ENCODE measurements around the gene ADGRF3. TPM values are rescaled to one million over a fixed set of nuclear protein-coding genes. Genes with fewer than 3 reads are reported as not detected.

Gene ADGRF3
- total and polyA plus RNA-seq, 10 of the 15 experiments (the other 5 are each of a cell fraction or from before 2014, with no cell fraction given) = 0.03 to 3.1 (median 0.84) TPM

GRCh38 chr2:26344581-26345282 is 1.9 kb downstream of the ADGRF3 start (continued):
- TF ChIP-seq ATF3 (IDR thresholded peaks at IDR 0.05; ENCODE audit: borderline replicate concordance, extremely low read depth, low read depth, low read length) (no peak), EZH2 (IDR thresholded peaks at IDR 0.05; ENCODE audit: borderline replicate concordance, control insufficient read depth, low read depth, low read length) (no peak), HCFC1 (IDR thresholded peaks at IDR 0.05; ENCODE audit: low read length) (no peak), RCOR1 (conservative IDR thresholded peaks at IDR 0.05; ENCODE audit: low read depth, low read length) (no peak), KDM1A (IDR thresholded peaks at IDR 0.05; ENCODE audit: borderline replicate concordance) (no peak)

- H4K20me1 ChIP-seq (ENCODE audit: control insufficient read depth, insufficient read depth) = no peaks in the 10 kb centered on the region
- RAD21 ChIA-PET (ENCODE audit: unreplicated experiment) = no interaction called here
- H3K79me2 ChIP-seq (ENCODE audit: control insufficient read depth, insufficient read depth, low read length) = peaks cover 21% of the 10 kb centered on the region
- no peaks in the 10 kb centered on the region for H3K9me3 ChIP-seq (replicated peaks; ENCODE audit: control insufficient read depth, insufficient read depth, low read length)
- H3K27ac ChIP-seq (ENCODE audit: control insufficient read depth, insufficient read depth) = no peak overlapping the region
- no peak overlapping the region for H3K4me2 ChIP-seq (ENCODE audit: control insufficient read depth, insufficient read depth)
- FAIRE-seq (no peak), DNase-seq (ENCODE audit: low read depth, low spot score) (no peak), ATAC-seq (no peak)
- BruUV-seq (replicated peaks) = no TSS peak
- H3K4me3 ChIP-seq = no peak overlapping the region
- WGBS (ENCODE audit: insufficient coverage, insufficient replicate concordance, low lambda C conversion rate, missing lambda C conversion rate) = 82% methylated on average over 3 of the region's 3 CpGs
- H2AFZ ChIP-seq (ENCODE audit: control insufficient read depth, low read depth, low read length) = no peak overlapping the region
- no peak overlapping the region for H3K9ac ChIP-seq (ENCODE audit: control insufficient read depth, insufficient read depth, low read length)
- POLR2A ChIA-PET = no interaction called here
- H3K4me1 ChIP-seq (ENCODE audit: control insufficient read depth, insufficient read depth, low read length) = peaks cover 5% of the 10 kb centered on the region
- SMC1A ChIA-PET (ENCODE audit: uncharacterized antibody, unreplicated experiment) = no interaction called here
- no peaks in the 10 kb centered on the region for H3K36me3 ChIP-seq (ENCODE audit: control insufficient read depth in 2 of 2, insufficient read depth in 2 of 2, low read length in 1 of 2)
- in situ Hi-C loops (cut with MboI) (no loop called here), intact Hi-C loops (cut with micrococcal nuclease; ENCODE audit: unreplicated experiment) (no loop called here)
- CTCF ChIA-PET = no interaction called here
- no peaks in the 10 kb centered on the region for H3K27me3 ChIP-seq (replicated peaks in 1 of 2; ENCODE audit: control insufficient read depth in 2 of 2, insufficient read depth in 2 of 2, low read length in 1 of 2)
- TF ChIP-seq MEF2B (IDR thresholded peaks at IDR 0.05; ENCODE audit: partially characterized antibody, poor library complexity, severe bottlenecking) = no peak
- no peak for TF ChIP-seq TARDBP (IDR thresholded peaks at IDR 0.05; ENCODE audit: borderline replicate concordance)
These were observed 5.8 kb downstream of the ADGRF3 start for GRCh38 chr2:26340831-26341230.

All from GM12878 (cell line).